Effector CD8-positive, alpha-beta T cell (primary cell): ENCODE measurements around the gene PES1.
"Not testable (repeated sequence)": the region's sequence is repeated elsewhere in the genome, so short reads cannot be mapped to it uniquely, and the experiment has no call there.

Source experiments
- DNase-seq: peaks from one replicate; lab custom pipeline; 2025; lab: John Stamatoyannopoulos, UW

PES1 gene

GRCh38 chr22:30609260-30610185, 17.8 kb upstream of the PES1 start:
- no peak for DNase-seq

GRCh38 chr22:30607939-30608338, 16.2 kb upstream of the PES1 start:
- DNase-seq = no peak

- DNase-seq = no peak
Measured at GRCh38 chr22:30607300-30607930, 15.7 kb upstream of the PES1 start.

GRCh38 chr22:30606455-30607299, 15.0 kb upstream of the PES1 start, which contains the start of gene TCN2:
Gene TCN2, plus strand, starts transcription at chr22:30607174. Its CDS starts 158 bp downstream, at chr22:30607332.
- no peak for DNase-seq

- DNase-seq = peak; percentile 9
Measured at GRCh38 chr22:30605449-30606110, 13.9 kb upstream of the PES1 start.

GRCh38 chr22:30604723-30605122, 13.0 kb upstream of the PES1 start:
- no peak for DNase-seq

GRCh38 chr22:30603801-30604200, 12.1 kb upstream of the PES1 start:
- DNase-seq = no peak

- DNase-seq = no peak
Measured at GRCh38 chr22:30602049-30602448, 10.3 kb upstream of the PES1 start.

GRCh38 chr22:30601464-30601863, 9.8 kb upstream of the PES1 start:
- no peak for DNase-seq

- no peak for DNase-seq
Measured at GRCh38 chr22:30600921-30601320, 9.2 kb upstream of the PES1 start.

GRCh38 chr22:30598986-30599385, 7.3 kb upstream of the PES1 start:
- no peak for DNase-seq

GRCh38 chr22:30596886-30597285, 5.2 kb upstream of the PES1 start:
- no peak for DNase-seq

GRCh38 chr22:30596199-30596598, 4.5 kb upstream of the PES1 start:
- no peak for DNase-seq

GRCh38 chr22:30592360-30592713, 627 bp upstream of the PES1 start:
- DNase-seq = not testable (repeated sequence)

- no peak for DNase-seq
Measured at GRCh38 chr22:30591191-30591587, 521 bp downstream of the PES1 start.

- DNase-seq = no peak
Measured at GRCh38 chr22:30586414-30586813, 5.3 kb downstream of the PES1 start.

GRCh38 chr22:30584441-30584840, 7.3 kb downstream of the PES1 start:
- DNase-seq = no peak

GRCh38 chr22:30582788-30583545, 8.7 kb downstream of the PES1 start:
- DNase-seq = no peak

GRCh38 chr22:30582051-30582450, 9.7 kb downstream of the PES1 start:
- DNase-seq = no peak

GRCh38 chr22:30580896-30581295, 10.8 kb downstream of the PES1 start:
- no peak for DNase-seq

- DNase-seq = no peak
Measured at GRCh38 chr22:30578481-30578880, 13.2 kb downstream of the PES1 start.
